Measurements from ENCODE around the gene VARS2. TPM values are rescaled to one million over a fixed set of nuclear protein-coding genes. Genes with fewer than 3 reads are reported as not detected.

VARS2 gene
- polyA plus RNA-seq, 1 of the 3 experiments (the other 2 are of a cell fraction): 31.2 TPM

- TF ChIP-seq RFX5 (IDR thresholded peaks at IDR 0.05; ENCODE audit: low read length): no peak
- no peak for TF ChIP-seq FOXM1 (IDR thresholded peaks at IDR 0.05; ENCODE audit: low read depth)
- TF ChIP-seq, protein P1, sequence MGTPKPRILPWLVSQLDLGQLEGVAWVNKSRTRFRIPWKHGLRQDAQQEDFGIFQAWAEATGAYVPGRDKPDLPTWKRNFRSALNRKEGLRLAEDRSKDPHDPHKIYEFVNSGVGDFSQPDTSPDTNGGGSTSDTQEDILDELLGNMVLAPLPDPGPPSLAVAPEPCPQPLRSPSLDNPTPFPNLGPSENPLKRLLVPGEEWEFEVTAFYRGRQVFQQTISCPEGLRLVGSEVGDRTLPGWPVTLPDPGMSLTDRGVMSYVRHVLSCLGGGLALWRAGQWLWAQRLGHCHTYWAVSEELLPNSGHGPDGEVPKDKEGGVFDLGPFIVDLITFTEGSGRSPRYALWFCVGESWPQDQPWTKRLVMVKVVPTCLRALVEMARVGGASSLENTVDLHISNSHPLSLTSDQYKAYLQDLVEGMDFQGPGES (IDR thresholded peaks at IDR 0.05; ENCODE audit: low read depth, low read length): no peak
- TF ChIP-seq REST (IDR thresholded peaks at IDR 0.05; ENCODE audit: low read depth, low read length): no peak
- TF ChIP-seq PBX3 (IDR thresholded peaks at IDR 0.05): no peak
- no peak for TF ChIP-seq FOXJ3 (CRISPR knock-in tag; IDR thresholded peaks at IDR 0.05)
These were observed 41.5 kb downstream of the VARS2 start (continued) for GRCh38 chr6:30955367-30956042.

GRCh38 chr6:30957716-30958115, 43.7 kb downstream of the VARS2 start:
- Histone ChIP-seq H3K4me3 (ENCODE audit: low read depth in 2 of 2, low read length in 1 of 2) (no peak overlapping the region), H3K4me2 (no peak overlapping the region), H4K20me1 (ENCODE audit: insufficient read depth) (no peaks in the 10 kb centered on the region), H3K9ac (no peak overlapping the region), H3K79me2 (ENCODE audit: insufficient read depth) (no peaks in the 10 kb centered on the region), H3K9me2 (no peaks in the 10 kb centered on the region), H3K27ac (ENCODE audit: low read depth in 2 of 2, low read length in 1 of 2) (no peak overlapping the region), H3K27me3 (ENCODE audit: insufficient read depth) (peaks cover 7% of the 10 kb centered on the region; the same call in 1 of the 2 replicates), H3K36me3 (replicated peaks in 1 of 2; ENCODE audit: control insufficient read depth in 1 of 2, insufficient read depth in 2 of 2, low read length in 1 of 2) (no peaks in the 10 kb centered on the region), H3K4me1 (ENCODE audit: control insufficient read depth in 1 of 2, insufficient read depth in 2 of 2, low read depth in 1 of 2, low read length in 1 of 2) (peaks cover 4 to 8% of the 10 kb centered on the region in 2 experiments; a peak in 2 of 4 replicates), H2AFZ (ENCODE audit: low read depth) (no peak overlapping the region), H3K9me3 (no peaks in the 10 kb centered on the region), H3F3A (replicated peaks; ENCODE audit: insufficient read depth) (no peaks in the 10 kb centered on the region)
- TF ChIP-seq ZBTB33 (IDR thresholded peaks at IDR 0.05; ENCODE audit: borderline replicate concordance, low read depth): no peak
- POLR2A ChIA-PET: no interaction called here
- DNase-seq: no peak
- CTCF ChIA-PET: interaction anchor here (0.9 kb wide), 1 partner anchor 11 kb away, joined by 3 read pairs; no protein-coding TSS in a partner anchor
- 75% methylated on average over 2 of the region's 2 CpGs for WGBS (ENCODE audit: low lambda C conversion rate)
